ENCODE data around the gene TNNC1. TPM values are rescaled to one million over a fixed set of nuclear protein-coding genes. Genes with fewer than 3 reads are reported as not detected.

TNNC1 gene
- total RNA-seq, 1 experiment from 2014 or later = 5.6 TPM

DNA sequence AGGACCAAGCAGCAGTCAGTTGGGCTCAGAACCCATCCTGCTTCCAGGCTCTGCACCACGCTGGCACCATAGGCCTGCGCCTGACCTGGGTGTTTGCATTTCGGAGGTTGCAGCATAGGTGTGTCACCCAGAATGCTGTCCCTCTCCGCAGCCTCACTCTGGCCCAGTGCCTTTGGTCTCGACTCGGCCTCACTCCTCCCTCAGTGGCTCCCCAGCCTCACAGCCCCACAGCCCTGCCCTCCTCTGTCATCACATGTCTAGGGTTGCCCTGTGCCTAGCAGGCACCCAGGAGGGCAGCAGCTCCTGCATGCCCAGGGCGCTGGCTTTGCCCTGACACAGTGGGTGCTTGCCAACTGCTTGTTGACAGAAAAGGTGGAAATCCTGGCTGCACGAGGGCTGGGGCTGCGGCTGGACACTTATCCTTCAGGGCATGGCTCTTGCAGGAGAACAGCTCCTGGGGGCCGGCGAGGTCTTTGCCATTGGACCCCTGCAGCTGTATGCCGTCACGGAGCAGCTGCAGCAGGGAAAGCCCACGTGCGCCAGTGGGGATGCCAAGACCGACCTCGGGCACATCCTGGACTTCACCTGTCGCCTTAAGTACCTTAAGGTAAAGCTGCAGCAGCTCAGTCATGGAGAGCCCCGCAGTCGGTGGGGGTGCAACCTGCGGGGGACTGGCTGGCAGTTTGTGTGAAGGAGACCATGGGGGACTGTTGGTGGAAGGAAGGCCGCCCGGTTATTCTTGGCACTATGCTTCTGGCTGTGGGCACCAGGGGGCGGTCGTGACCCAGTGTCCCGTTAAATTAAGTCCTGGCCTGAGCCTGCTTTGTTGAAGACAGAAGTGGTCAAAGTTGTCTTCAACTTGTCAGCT lies 17.8 kb upstream of the TNNC1 start:
- H3K4me3 Mint-ChIP-seq = no peak overlapping the region
- H3K4me1 Mint-ChIP-seq = no peaks in the 10 kb centered on the region
- 0 out of 2 replicates have a peak overlapping the region, but pooled peaks have one; percentile 23 for H3K27ac Mint-ChIP-seq
- ChIA-PET CTCF (interaction anchor here (0.8 to 2.3 kb wide), 11 partner anchors 8 to 327 kb away, joined by 3 to 12 read pairs (median 5); partner anchors contain the start of genes STAB1 and UQCC5), POLR2A (no interaction called here)
- peak; percentile 90 for ATAC-seq
- TF ChIP-seq, protein P1, sequence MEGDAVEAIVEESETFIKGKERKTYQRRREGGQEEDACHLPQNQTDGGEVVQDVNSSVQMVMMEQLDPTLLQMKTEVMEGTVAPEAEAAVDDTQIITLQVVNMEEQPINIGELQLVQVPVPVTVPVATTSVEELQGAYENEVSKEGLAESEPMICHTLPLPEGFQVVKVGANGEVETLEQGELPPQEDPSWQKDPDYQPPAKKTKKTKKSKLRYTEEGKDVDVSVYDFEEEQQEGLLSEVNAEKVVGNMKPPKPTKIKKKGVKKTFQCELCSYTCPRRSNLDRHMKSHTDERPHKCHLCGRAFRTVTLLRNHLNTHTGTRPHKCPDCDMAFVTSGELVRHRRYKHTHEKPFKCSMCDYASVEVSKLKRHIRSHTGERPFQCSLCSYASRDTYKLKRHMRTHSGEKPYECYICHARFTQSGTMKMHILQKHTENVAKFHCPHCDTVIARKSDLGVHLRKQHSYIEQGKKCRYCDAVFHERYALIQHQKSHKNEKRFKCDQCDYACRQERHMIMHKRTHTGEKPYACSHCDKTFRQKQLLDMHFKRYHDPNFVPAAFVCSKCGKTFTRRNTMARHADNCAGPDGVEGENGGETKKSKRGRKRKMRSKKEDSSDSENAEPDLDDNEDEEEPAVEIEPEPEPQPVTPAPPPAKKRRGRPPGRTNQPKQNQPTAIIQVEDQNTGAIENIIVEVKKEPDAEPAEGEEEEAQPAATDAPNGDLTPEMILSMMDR (IDR thresholded peaks at IDR 0.05) = peak; percentile 70
- TF ChIP-seq ATF1 (CRISPR knock-in tag; IDR thresholded peaks at IDR 0.05) = no peak
- H3K36me3 Mint-ChIP-seq = peaks cover 45% of the 10 kb centered on the region
- peak; percentile 64 for DNase-seq (ENCODE audit: low spot score)
- H3K27me3 Mint-ChIP-seq (ENCODE audit: low read depth) = no peaks in the 10 kb centered on the region
- H3K9me3 Mint-ChIP-seq = no peaks in the 10 kb centered on the region

DNA sequence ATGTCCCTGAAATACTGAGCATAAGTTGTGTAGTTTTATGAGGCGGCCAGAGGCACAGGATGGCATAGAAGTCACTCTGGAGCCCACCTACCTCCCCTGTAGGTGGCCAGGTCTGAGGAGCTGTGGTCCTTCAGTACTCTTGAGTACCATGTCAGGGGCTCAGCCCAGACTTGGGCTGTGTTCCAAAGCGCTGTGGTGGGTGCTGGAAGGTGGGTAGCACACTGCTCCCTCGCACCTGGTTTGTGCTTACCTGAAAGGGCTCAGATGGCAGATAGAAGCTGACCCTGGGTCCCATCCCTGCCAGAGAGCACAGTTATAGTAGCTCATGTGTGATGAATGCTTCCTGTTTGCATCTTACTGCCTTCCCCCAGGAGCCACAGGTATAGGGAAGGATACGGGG lies 17.1 kb upstream of the TNNC1 start:
- POLR2A ChIA-PET = no interaction called here
- ATAC-seq (no peak), DNase-seq (ENCODE audit: low spot score) (no peak)
- no peak overlapping the region for H3K27ac Mint-ChIP-seq
- H3K27me3 Mint-ChIP-seq (ENCODE audit: low read depth) = no peaks in the 10 kb centered on the region
- H3K4me1 Mint-ChIP-seq = no peaks in the 10 kb centered on the region
- peaks cover 41% of the 10 kb centered on the region for H3K36me3 Mint-ChIP-seq
- CTCF ChIA-PET = interaction anchor here (0.9 to 2.3 kb wide), 6 partner anchors 9 to 86 kb away, joined by 3 to 12 read pairs (median 4); partner anchors contain the start of gene STAB1
- H3K4me3 Mint-ChIP-seq = no peak overlapping the region
- no peaks in the 10 kb centered on the region for H3K9me3 Mint-ChIP-seq
- TF ChIP-seq TP53 (CRISPR knock-in tag; IDR thresholded peaks at IDR 0.05) (no peak), CREB1 (CRISPR knock-in tag; IDR thresholded peaks at IDR 0.05) (no peak), OVOL2 (CRISPR knock-in tag; IDR thresholded peaks at IDR 0.05; ENCODE audit: borderline replicate concordance) (no peak), ZNF423 (CRISPR knock-in tag; IDR thresholded peaks at IDR 0.05) (no peak), NR2C2 (CRISPR knock-in tag; IDR thresholded peaks at IDR 0.05) (no peak), FOXK1 (CRISPR knock-in tag; IDR thresholded peaks at IDR 0.05) (no peak)
- TF ChIP-seq, protein P2, sequence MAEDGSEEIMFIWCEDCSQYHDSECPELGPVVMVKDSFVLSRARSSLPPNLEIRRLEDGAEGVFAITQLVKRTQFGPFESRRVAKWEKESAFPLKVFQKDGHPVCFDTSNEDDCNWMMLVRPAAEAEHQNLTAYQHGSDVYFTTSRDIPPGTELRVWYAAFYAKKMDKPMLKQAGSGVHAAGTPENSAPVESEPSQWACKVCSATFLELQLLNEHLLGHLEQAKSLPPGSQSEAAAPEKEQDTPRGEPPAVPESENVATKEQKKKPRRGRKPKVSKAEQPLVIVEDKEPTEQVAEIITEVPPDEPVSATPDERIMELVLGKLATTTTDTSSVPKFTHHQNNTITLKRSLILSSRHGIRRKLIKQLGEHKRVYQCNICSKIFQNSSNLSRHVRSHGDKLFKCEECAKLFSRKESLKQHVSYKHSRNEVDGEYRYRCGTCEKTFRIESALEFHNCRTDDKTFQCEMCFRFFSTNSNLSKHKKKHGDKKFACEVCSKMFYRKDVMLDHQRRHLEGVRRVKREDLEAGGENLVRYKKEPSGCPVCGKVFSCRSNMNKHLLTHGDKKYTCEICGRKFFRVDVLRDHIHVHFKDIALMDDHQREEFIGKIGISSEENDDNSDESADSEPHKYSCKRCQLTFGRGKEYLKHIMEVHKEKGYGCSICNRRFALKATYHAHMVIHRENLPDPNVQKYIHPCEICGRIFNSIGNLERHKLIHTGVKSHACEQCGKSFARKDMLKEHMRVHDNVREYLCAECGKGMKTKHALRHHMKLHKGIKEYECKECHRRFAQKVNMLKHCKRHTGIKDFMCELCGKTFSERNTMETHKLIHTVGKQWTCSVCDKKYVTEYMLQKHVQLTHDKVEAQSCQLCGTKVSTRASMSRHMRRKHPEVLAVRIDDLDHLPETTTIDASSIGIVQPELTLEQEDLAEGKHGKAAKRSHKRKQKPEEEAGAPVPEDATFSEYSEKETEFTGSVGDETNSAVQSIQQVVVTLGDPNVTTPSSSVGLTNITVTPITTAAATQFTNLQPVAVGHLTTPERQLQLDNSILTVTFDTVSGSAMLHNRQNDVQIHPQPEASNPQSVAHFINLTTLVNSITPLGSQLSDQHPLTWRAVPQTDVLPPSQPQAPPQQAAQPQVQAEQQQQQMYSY (CRISPR knock-in tag; IDR thresholded peaks at IDR 0.05) = no peak
- TF ChIP-seq, protein P3, sequence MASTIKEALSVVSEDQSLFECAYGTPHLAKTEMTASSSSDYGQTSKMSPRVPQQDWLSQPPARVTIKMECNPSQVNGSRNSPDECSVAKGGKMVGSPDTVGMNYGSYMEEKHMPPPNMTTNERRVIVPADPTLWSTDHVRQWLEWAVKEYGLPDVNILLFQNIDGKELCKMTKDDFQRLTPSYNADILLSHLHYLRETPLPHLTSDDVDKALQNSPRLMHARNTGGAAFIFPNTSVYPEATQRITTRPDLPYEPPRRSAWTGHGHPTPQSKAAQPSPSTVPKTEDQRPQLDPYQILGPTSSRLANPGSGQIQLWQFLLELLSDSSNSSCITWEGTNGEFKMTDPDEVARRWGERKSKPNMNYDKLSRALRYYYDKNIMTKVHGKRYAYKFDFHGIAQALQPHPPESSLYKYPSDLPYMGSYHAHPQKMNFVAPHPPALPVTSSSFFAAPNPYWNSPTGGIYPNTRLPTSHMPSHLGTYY (CRISPR knock-in tag; IDR thresholded peaks at IDR 0.05) = no peak
- TF ChIP-seq, protein P4, sequence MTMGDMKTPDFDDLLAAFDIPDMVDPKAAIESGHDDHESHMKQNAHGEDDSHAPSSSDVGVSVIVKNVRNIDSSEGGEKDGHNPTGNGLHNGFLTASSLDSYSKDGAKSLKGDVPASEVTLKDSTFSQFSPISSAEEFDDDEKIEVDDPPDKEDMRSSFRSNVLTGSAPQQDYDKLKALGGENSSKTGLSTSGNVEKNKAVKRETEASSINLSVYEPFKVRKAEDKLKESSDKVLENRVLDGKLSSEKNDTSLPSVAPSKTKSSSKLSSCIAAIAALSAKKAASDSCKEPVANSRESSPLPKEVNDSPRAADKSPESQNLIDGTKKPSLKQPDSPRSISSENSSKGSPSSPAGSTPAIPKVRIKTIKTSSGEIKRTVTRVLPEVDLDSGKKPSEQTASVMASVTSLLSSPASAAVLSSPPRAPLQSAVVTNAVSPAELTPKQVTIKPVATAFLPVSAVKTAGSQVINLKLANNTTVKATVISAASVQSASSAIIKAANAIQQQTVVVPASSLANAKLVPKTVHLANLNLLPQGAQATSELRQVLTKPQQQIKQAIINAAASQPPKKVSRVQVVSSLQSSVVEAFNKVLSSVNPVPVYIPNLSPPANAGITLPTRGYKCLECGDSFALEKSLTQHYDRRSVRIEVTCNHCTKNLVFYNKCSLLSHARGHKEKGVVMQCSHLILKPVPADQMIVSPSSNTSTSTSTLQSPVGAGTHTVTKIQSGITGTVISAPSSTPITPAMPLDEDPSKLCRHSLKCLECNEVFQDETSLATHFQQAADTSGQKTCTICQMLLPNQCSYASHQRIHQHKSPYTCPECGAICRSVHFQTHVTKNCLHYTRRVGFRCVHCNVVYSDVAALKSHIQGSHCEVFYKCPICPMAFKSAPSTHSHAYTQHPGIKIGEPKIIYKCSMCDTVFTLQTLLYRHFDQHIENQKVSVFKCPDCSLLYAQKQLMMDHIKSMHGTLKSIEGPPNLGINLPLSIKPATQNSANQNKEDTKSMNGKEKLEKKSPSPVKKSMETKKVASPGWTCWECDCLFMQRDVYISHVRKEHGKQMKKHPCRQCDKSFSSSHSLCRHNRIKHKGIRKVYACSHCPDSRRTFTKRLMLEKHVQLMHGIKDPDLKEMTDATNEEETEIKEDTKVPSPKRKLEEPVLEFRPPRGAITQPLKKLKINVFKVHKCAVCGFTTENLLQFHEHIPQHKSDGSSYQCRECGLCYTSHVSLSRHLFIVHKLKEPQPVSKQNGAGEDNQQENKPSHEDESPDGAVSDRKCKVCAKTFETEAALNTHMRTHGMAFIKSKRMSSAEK (CRISPR knock-in tag; IDR thresholded peaks at IDR 0.05; ENCODE audit: borderline replicate concordance) = no peak
- TF ChIP-seq, protein P5, sequence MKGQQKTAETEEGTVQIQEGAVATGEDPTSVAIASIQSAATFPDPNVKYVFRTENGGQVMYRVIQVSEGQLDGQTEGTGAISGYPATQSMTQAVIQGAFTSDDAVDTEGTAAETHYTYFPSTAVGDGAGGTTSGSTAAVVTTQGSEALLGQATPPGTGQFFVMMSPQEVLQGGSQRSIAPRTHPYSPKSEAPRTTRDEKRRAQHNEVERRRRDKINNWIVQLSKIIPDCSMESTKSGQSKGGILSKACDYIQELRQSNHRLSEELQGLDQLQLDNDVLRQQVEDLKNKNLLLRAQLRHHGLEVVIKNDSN (CRISPR knock-in tag; IDR thresholded peaks at IDR 0.05) = no peak
- TF ChIP-seq, protein P6, sequence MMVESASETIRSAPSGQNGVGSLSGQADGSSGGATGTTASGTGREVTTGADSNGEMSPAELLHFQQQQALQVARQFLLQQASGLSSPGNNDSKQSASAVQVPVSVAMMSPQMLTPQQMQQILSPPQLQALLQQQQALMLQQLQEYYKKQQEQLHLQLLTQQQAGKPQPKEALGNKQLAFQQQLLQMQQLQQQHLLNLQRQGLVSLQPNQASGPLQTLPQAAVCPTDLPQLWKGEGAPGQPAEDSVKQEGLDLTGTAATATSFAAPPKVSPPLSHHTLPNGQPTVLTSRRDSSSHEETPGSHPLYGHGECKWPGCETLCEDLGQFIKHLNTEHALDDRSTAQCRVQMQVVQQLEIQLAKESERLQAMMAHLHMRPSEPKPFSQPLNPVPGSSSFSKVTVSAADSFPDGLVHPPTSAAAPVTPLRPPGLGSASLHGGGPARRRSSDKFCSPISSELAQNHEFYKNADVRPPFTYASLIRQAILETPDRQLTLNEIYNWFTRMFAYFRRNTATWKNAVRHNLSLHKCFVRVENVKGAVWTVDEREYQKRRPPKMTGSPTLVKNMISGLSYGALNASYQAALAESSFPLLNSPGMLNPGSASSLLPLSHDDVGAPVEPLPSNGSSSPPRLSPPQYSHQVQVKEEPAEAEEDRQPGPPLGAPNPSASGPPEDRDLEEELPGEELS (CRISPR knock-in tag; IDR thresholded peaks at IDR 0.05) = no peak
- TF ChIP-seq, protein P7, sequence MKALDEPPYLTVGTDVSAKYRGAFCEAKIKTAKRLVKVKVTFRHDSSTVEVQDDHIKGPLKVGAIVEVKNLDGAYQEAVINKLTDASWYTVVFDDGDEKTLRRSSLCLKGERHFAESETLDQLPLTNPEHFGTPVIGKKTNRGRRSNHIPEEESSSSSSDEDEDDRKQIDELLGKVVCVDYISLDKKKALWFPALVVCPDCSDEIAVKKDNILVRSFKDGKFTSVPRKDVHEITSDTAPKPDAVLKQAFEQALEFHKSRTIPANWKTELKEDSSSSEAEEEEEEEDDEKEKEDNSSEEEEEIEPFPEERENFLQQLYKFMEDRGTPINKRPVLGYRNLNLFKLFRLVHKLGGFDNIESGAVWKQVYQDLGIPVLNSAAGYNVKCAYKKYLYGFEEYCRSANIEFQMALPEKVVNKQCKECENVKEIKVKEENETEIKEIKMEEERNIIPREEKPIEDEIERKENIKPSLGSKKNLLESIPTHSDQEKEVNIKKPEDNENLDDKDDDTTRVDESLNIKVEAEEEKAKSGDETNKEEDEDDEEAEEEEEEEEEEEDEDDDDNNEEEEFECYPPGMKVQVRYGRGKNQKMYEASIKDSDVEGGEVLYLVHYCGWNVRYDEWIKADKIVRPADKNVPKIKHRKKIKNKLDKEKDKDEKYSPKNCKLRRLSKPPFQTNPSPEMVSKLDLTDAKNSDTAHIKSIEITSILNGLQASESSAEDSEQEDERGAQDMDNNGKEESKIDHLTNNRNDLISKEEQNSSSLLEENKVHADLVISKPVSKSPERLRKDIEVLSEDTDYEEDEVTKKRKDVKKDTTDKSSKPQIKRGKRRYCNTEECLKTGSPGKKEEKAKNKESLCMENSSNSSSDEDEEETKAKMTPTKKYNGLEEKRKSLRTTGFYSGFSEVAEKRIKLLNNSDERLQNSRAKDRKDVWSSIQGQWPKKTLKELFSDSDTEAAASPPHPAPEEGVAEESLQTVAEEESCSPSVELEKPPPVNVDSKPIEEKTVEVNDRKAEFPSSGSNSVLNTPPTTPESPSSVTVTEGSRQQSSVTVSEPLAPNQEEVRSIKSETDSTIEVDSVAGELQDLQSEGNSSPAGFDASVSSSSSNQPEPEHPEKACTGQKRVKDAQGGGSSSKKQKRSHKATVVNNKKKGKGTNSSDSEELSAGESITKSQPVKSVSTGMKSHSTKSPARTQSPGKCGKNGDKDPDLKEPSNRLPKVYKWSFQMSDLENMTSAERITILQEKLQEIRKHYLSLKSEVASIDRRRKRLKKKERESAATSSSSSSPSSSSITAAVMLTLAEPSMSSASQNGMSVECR (CRISPR knock-in tag; IDR thresholded peaks at IDR 0.05; ENCODE audit: borderline replicate concordance) = no peak

Measured in WTC11 (cell line).